ENCODE results near the gene MXI1.
"Not testable (repeated sequence)": the region's sequence is repeated elsewhere in the genome, so short reads cannot be mapped to it uniquely, and the experiment has no call there.

MXI1 gene

DNA sequence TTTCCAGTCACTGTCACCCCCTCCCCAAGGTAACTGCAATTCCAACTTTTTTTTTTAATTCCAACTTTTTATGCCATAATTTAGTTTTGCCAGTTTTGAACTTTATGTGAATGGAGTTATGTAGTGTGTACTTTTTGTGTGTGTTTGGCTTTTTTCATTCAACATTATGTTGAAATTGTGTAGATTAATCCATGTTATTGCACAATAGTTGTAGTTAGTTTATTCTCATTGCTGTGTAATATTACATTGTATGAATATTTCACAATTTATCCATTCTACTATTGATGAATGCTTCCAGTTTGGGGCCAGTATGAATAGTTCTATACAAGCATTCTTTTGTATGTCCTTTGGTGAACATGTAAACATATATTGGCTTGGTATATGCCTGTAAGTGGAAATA, 32.5 kb downstream of the MXI1 start:
- no peak for DNase-seq (ENCODE audit: low read depth)

DNA sequence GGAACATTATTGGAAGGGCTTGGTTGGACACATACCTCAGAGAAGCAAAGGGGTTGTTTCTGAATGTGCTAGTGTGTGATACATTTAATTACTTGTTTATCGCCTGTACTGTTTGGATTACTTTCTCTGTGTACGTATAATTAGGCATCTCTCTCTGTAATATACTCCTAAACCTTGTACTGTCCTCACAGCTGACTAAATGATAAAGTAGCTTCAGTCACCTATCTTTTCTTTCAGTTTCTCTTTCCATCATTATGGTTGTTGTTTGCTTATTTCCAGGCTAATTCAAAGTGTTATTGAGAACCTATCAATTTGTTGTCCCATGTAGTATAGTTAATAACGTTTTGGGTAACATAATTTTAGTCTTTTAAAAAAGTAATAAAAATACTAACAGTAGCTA, 34.0 kb downstream of the MXI1 start:
- DNase-seq (ENCODE audit: low read depth): no peak

- DNase-seq (ENCODE audit: low read depth): no peak
Observed at GRCh38 chr10:110241841-110242240, 34.4 kb downstream of the MXI1 start.

- DNase-seq (ENCODE audit: low read depth): no peak
Observed at GRCh38 chr10:110242511-110242910, 35.1 kb downstream of the MXI1 start.

- DNase-seq (ENCODE audit: low read depth): no peak
Observed at GRCh38 chr10:110244550-110244949, 37.1 kb downstream of the MXI1 start.

DNA sequence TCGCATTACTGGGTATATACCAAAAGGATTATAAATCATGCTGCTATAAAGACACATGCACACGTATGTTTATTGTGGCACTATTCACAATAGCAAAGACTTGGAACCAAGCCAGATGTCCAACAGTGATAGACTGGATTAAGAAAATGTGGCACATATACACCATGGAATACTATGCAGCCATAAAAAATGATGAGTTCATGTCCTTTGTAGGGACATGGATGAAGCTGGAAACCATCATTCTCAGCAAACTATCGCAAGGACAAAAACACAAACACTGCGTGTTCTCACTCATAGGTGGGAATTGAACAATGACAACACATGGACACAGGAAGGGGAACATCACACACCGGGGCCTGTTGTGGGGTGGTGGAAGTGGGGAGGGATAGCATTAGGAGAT, 40.4 kb downstream of the MXI1 start:
- not testable (repeated sequence) for DNase-seq (ENCODE audit: low read depth)

DNA sequence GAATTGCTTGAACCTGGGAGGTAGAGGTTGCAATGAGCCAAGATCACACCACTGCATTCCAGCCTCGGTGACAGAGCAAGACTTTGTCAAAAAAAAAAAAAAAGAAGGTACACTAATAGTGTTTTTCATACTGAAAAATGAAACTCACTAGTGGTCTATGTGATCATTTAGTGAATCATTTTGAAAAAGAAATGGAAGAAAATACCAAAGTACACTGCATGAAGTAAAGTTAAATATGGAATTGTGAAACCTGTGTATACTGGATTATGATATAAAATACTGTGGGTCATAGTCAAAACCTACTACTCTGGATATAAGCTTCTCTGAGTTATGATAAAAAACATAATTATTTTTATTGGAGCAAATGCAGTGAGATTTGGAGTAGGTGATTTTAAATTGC, 42.1 kb downstream of the MXI1 start:
- DNase-seq (ENCODE audit: low read depth): not testable (repeated sequence)

- not testable (repeated sequence) for DNase-seq (ENCODE audit: low read depth)
Observed at GRCh38 chr10:110251392-110251791, 44.0 kb downstream of the MXI1 start.

DNA sequence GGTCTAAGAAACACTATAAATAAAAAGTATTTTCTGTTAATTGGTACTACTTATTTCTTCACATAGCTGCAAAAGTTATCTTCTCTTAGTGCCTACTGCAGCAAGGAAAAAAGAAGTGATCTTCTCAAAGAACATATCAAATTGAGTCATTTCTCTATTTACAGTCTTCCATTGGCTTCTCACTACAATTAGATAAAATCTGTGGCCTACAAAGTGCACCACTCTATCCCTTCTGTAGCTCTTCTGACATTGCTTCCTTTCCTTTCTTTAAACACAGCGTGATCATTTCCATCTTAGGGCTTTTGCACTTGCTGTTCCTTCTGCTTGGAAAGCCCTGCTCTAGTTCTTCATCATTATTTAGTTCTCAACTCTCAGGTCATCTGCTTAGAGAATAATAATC, 44.7 kb downstream of the MXI1 start:
- no peak for DNase-seq (ENCODE audit: low read depth)

DNA sequence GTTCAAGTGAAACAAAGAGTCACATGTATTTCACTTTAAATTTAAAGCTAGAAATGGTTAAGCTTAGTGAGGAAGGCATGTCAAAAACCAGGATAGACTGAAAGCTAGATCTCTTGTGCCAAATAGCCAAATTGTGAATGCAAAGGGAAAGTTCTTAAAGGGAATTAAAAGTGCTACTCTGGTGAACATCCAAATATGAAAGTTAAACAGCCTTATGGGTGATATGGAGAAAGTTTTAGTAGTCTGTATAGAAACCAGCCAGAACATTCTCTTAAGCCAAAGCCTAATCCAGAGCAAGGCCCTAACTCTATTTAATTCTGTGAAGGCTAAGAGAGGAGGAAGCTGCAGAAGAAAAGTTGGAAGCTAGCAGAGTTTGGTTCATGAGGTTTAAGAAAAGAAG, 47.1 kb downstream of the MXI1 start:
- DNase-seq (ENCODE audit: low read depth): no peak

- DNase-seq (ENCODE audit: low read depth): no peak
Observed at GRCh38 chr10:110258542-110258941, 51.1 kb downstream of the MXI1 start.

DNA sequence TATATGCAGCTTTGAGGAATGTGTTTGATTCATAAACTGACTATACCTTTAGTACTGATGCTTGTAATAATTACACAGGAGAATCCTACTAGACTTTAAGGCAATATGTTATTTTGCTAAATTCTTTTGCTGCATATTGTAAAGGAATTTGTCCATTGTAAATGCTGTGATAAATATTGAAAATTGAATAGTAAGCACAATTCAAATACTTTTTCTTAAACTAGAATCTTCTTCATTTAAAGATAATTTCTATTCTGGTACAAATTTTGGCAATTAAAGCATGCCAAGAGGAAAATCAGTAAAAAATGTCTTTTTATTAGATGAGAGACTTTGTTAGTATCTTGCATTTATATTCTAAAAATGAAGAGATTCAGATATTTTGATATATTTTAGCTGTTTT, 51.9 kb downstream of the MXI1 start:
- no peak for DNase-seq (ENCODE audit: low read depth)

DNA sequence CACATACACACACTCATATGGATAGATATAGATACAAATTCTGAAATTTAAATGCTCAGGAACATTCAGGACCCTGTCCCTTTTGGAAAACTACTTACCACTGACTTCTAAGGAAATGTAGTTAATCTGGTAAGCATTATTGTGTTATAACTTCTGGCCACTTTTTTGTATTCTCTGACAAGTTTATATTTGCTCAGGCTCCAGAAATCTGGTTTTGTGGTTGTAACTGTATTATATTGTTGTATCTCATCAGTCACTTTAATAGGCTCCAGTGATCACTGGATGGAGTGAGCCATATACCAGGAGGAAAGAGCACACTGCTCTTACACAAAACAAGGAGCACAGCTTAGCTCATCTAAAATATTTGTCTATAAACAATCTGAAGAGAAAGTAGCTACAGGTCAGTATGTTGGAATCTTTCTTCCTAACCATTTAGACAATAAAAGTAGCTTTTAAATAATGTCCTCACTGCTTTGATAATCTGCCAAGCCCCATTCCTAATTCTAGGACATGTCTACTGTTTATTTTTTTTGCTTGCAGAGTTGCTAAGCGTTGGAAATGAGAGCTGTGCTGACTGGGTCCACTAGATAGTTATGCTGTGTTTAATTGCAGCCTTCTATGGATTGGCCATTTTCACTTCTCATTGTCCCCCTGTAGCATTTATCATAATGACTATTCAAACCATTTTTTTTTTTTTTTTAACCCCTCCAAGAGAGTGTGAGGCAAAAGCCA, 53.5 kb downstream of the MXI1 start:
- DNase-seq (ENCODE audit: low read depth): no peak

DNA sequence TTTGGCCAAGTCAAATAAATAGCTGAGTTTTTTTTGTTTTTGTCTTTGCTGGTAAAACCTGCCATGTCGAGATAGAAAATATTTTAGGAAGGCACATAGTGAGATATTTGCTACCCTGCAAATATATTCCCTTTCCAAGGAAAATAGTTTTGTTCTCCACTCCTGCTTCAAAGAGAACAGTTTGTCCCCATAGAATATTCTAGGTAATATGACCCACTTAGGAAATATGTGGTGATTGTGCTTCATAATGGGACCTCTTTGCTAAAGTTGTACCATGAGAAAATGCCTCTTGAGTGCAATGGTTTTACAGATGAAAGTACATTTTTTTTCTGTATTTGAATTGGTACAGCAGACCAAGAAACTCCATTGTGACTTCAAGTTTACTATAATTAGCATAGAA, 55.8 kb downstream of the MXI1 start:
- no peak for DNase-seq (ENCODE audit: low read depth)

DNA sequence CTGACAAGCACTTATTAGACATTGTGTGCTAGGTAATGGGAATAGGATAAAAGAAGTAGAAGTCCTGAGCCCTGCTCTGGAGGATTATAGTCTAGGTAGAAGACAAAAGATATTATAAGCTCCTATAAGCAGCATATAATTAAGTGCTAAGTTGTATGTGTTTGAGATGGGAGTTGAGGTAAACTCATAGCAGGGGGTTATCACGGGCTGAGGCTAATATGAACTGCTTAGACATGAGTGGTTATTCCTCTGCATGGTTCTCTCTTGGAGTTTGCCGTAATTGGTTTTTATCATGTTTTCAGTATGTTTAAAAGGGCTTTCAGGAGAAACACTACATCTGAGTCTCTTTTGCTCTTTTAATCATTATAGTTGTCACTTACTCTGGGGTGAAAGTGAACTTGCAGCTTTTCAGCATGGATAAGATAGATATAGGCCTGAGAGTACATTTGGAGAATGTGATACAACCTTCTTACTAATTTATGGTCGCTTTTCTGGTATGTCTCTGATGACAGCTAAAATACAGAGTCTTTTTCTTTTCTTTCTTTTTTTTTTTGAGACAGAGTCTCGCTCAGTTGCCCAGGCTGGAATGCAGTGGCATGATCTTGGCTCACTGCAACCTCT, 58.3 kb downstream of the MXI1 start:
- DNase-seq (ENCODE audit: low read depth): no peak

DNA sequence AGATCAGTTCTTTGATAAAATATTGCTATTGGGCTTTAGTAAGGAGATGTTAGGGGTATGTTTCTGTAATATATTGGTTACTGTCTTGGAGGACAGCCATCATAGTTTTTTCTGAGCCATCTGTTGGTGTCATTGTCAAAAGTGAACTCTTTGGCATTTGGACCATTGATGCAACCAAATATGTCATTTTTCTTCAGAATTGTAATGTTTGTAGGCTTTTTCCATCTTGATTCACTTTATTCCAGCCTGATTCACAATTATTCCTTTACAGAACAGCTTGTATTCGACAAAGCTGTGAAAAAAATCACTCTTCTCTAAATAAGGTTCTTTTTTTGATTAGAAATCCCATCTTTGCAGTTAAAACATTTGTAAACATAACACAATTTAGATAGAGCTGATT, 59.9 kb downstream of the MXI1 start:
- DNase-seq (ENCODE audit: low read depth): no peak

DNA sequence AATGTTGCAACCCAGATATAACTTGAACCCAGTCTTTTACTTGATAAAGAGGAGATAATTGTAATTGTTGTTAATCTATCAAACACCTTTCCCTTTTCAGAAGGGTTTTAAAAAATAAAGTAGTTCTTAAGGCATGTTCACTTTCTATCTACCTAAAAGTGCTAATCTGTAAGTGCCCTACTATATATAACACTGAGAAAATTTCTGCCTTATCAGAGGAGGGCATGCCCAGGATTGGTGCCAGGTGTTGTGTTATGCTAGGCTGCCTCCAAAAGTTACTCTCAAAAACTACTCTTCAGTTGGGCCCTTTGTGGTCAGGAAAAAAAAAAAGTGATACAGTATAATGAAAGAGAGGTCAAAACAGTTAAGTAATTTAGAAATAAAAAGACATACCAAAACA, 61.0 kb downstream of the MXI1 start:
- no peak for DNase-seq (ENCODE audit: low read depth)

DNA sequence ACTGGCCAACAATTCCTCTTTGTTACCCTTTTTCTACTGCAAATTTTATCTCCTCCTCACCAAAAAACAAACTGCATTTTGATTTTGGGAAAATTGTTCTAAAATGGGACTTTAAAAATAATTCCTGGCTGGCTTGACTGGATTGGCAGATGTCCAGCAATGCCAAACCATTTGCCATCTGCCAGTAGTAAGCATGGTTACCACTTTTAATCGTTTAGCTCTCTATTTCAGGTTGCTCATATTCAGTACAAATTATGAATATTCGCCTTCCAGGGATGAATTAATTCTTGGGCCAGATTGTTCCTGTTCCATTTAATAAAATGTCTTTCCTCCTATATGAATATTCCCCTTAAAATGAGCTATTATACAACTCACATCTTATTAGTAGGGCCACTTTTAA, 61.6 kb downstream of the MXI1 start:
- DNase-seq (ENCODE audit: low read depth): no peak

DNA sequence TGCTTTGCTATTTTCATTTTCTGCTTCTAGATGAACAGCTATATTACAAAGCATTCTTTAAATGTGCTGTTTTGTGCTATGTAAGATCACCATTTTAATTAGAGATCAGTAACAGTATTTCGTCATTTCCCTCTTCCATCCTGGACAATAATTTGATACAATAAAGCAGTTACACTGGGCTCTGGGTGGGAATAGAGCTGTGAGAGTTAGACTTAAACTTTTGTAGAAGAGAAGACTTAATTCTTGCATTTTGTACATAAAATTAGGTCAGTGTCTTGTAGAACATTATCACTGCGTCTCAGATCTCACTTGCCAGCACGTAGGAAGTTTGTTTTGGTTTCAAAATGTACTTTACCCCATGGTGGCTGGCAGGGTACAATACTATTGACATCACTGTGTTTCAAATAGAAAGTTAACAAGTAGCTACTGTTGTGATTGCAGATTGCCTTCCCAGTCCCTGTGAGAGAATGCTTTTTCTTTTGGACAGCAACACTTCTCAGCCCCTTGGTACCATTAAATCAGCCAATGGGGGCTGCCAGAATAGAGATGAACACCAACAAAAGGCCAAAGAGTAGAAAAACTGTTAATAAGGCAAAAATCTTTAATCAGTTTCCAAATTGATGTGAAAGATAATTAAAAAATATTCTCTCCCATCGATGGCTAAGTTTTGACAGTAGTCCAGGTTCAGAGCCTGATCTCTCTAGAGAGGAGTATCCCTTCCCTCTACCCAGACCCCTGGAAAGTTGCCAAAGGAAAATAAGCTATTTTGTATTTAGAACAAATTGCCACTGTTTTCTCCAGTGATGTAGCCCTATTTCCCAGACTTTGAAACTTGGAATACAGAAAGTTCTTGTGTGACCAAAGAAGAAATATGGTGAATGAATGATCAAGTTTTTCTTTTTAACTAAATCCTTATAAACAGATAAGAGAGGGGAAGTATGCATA, 62.2 kb downstream of the MXI1 start:
- DNase-seq (ENCODE audit: low read depth): no peak

- not testable (repeated sequence) for DNase-seq (ENCODE audit: low read depth)
Observed at GRCh38 chr10:110272995-110273394, 65.6 kb downstream of the MXI1 start.

GRCh38 chr10:110273474-110273873, 66.1 kb downstream of the MXI1 start:
- DNase-seq (ENCODE audit: low read depth): peak; percentile 81

- DNase-seq (ENCODE audit: low read depth): no peak
Observed at GRCh38 chr10:110274072-110274627, 66.7 kb downstream of the MXI1 start.

DNA sequence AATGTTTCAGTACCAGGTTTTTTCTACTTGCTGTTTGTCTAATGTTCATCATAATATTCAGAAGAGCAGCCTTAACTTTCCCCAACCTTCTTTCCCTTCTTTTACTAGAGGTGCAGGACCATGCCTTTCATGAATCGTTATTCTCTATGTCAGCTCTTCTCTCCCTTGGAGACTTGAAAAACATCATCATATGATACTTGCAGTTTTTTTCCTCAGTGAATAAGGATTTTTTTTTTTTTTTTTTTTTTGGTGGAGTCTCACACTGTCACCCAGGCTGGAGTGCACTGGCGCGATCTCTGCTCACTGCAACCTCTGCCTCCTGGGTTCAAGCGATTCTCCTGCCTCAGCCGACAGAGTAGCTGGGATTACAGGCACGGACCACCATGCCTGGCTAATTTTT, 67.2 kb downstream of the MXI1 start:
- DNase-seq (ENCODE audit: low read depth): no peak

Data from HS-5 (cell line).